Measurements from ENCODE around the gene SLC44A5.
A peak's percentile ranks its signal among the peaks of the same experiment; 100 is the strongest.
"Not testable (repeated sequence)": the region's sequence is repeated elsewhere in the genome, so short reads cannot be mapped to it uniquely, and the experiment has no call there.

Gene SLC44A5

GRCh38 chr1:75198761-75199160 lies 412.2 kb downstream of the SLC44A5 start:
- no peak for DNase-seq

- no peak for DNase-seq
Measured at GRCh38 chr1:75198163-75198562, 412.8 kb downstream of the SLC44A5 start.

- DNase-seq = no peak
Measured at GRCh38 chr1:75188892-75189291, 422.0 kb downstream of the SLC44A5 start.

GRCh38 chr1:75181214-75181955 lies 429.5 kb downstream of the SLC44A5 start:
- DNase-seq = not testable (repeated sequence)

DNA sequence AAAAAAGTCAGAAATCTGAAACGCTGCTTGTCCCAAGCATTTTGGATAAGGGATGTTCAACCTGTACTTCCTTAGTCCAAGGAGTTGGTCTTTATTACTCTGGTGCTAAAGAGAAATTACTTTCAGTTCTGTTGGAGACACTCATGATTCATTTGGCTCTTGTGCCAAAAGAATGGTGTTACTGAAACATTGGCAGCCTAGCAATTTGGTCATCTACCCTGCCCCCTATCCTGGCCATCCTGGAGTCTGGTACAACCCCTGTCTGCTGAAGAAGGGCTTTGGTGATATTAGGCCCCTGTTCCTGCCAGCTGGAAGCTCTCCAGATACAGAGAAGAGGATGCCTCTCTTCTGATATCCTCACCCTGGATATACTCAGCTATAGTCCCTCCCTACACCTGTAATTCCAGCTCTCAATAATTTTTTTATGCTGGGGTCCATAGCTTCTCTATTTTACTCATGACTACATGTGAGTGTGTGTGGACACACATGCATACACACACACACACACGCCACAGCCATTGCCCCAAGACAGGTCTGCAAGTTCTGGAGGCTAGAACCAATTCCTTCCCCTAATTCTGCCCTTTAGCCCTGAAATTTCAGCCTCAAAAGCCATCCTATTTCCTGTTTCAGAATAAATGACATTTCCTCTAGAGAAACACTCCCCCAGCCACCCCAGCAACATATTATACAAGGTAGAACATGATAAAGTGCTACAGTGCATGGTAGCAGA lies 436.7 kb downstream of the SLC44A5 start:
- DNase-seq = no peak

GRCh38 chr1:75172556-75172955 lies 438.4 kb downstream of the SLC44A5 start:
- DNase-seq = peak in 3 of 51 donors; percentile 1 to 6 (median 5)

DNA sequence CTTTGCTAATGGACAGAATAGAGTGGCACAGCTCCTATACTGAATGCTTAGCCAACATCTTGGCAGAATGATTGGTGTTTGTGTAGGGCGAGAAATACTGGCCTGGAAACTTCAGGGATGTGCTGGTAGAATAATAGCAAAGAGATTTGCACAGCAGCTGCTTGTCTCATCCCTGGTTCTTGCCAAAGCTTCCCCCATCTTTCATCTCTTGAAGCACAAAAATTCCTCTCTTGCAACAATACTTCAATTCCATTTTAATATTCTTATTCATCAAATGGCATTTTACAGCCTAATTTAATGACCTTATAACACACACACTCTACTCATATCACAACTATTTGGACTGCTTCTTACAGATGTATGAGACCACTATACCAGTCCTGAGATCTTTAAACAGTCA lies 439.0 kb downstream of the SLC44A5 start:
- DNase-seq = no peak

DNA sequence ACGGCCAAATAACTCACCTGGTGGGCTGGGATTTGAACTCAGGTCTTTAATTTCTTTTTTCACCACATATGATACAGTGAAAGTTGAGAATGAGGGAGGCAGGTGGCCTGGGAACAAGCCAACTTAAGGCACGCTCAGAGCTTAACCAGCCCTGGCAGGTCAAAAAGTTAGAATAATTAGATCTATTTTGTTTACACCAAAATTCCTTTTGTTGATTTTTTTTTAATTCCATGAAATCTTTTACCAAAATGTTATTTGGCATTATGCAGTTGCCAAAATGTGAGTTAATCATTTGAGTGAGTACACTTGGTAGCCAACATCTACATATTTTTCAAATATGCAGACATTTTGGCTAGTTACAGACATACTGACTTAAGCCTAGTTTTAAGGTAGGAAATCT lies 439.9 kb downstream of the SLC44A5 start:
- no peak for DNase-seq

DNA sequence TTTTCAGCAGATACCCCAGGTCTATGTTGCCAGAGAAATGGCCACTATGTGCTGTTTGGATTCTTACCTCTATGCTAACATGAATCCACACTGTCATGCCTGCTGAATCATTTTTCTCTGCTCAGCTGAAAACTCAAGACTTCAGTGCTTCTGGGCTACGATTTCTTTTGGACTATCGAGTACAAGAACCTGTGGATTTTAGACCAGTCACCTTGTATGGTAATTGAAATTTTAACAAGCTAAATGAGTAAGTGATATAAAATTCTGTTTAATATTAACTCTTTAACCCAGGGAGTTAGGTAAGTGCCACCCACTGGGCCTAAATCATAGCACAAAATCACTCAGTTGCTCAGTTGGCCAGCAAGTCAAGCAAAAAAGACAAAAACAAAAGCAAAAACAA lies 440.9 kb downstream of the SLC44A5 start:
- DNase-seq = no peak

DNA sequence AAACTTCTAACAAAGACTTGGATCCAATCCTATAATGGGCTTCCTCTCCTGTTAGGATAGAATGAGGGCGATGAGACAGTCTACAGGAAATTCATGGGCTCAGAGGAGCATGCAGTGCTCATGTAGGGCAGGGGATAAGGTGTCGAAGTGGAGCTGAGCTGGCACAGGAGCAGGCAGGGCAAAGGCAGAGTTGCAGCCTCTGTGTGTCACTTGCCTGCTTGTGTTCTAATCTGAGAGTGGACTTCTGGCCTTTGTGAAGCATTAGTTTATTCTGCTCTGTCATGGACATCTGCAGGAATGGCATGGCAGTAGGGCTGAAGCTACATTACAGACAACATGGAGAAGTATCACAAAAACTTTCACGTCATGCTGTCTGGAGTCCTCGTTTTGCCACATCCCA lies 444.1 kb downstream of the SLC44A5 start:
- no peak for DNase-seq

- no peak for DNase-seq
Measured at GRCh38 chr1:75165264-75165663, 445.6 kb downstream of the SLC44A5 start.

DNA sequence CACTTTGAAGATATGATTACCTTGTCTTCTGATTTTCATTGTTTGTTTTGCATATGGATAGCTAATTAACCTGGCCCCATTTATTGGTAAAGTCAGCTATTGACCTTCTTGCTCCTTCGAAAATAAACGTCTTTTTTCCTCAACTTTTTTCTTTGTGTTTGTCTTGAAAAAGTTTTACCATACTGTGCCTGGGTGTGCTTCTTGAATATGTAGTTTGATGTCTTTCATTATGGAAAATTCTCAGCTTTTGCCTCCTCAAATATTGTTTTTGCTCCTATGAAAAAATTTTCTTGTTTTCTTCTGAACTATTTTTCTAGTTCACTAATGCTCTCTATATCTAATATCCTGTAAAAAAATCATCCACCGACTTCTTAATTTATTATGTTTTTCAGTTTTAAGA lies 451.8 kb downstream of the SLC44A5 start:
- DNase-seq = no peak

Data from hypothalamus (tissue), 51 donors.